ENCODE measurements around the gene ATG14. TPM values are rescaled to one million over a fixed set of nuclear protein-coding genes. Genes with fewer than 3 reads are reported as not detected.

The ATG14 gene
- total RNA-seq, 1 donor from 2014 or later: 5.0 TPM

DNA sequence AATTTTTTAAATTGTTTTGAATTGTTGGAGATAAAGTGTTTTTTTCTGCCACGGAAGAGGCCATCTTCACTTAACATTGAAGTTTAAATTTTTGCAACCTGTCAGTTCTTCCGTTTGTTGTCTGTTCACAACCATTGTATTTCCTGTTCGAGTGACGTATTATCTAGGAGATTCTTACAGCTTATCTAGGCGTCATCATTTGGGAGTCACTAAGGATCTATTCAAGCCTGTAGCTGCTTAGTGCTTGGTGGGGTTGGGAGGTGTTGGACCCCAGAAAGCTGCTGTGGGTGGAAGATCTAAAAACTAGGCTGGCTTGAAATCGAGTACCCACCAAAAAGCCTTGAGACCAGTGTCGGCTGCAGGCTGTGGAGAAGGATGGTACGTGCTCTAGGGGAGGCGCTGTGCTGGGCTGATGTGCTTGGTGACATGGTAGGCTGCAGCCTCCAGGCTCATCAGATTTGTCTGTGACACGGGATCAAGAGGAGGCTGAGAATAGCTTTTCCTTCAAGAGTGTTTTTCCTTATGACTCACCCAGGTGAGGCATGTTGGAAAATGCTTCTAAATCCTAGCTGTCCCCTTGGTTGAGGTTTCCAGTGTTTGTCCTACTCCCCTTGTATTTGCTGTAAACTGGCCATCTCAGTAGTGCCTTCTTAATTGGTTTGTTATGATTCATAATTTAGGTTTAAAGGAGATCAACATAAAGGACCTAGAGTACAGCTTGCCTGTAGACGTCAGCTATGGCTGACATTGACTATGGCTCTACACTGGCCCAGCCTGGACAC lies 57.8 kb downstream of the ATG14 start:
- TF ChIP-seq, protein P1, sequence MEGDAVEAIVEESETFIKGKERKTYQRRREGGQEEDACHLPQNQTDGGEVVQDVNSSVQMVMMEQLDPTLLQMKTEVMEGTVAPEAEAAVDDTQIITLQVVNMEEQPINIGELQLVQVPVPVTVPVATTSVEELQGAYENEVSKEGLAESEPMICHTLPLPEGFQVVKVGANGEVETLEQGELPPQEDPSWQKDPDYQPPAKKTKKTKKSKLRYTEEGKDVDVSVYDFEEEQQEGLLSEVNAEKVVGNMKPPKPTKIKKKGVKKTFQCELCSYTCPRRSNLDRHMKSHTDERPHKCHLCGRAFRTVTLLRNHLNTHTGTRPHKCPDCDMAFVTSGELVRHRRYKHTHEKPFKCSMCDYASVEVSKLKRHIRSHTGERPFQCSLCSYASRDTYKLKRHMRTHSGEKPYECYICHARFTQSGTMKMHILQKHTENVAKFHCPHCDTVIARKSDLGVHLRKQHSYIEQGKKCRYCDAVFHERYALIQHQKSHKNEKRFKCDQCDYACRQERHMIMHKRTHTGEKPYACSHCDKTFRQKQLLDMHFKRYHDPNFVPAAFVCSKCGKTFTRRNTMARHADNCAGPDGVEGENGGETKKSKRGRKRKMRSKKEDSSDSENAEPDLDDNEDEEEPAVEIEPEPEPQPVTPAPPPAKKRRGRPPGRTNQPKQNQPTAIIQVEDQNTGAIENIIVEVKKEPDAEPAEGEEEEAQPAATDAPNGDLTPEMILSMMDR (conservative IDR thresholded peaks at IDR 0.05; ENCODE audit: low read depth, low read length): no peak
- H3K4me3 ChIP-seq (ENCODE audit: low read depth, low read length): no peak overlapping the region
- DNase-seq (ENCODE audit: low read depth): no peak

DNA sequence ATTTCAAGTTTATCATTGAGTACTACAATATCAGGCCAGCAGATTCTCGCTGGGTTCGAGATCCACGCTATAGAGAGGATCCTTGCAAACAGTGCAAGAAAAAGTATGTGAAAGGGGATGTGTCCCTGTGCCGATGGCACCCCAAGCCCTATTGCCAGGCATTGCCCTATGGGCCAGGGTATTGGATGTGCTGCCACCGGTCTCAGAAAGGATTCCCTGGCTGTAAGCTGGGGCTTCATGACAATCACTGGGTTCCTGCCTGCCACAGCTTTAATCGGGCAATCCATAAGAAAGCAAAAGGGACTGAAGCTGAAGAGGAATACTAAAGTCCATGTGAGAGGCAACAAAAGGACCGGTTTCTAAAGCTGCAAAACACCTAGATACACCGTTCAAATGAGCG lies 59.4 kb downstream of the ATG14 start:
- no peak overlapping the region for H3K4me3 ChIP-seq (ENCODE audit: low read depth, low read length)
- DNase-seq (ENCODE audit: low read depth): no peak
- TF ChIP-seq, protein P1 (conservative IDR thresholded peaks at IDR 0.05; ENCODE audit: low read depth, low read length): no peak

DNA sequence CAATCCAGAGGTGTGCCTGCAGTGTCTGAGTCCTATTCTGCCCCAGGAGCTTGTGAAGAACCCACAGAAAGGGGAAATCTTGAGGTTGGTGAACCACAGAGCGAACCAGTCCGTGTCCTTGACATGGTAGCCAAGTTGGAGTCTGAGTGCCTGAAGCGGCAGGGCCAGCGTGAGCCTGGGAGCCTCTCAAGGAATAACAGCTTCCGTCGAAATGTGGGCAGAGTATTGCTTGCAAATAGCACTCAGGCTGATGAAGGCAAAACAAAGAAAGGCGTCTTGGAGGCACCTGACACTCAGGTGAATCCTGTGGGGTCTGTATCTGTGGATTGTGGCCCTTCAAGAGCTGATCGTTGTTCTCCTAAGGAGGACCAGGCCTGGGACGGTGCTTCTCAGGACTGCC lies 60.5 kb downstream of the ATG14 start:
- TF ChIP-seq, protein P1 (conservative IDR thresholded peaks at IDR 0.05; ENCODE audit: low read depth, low read length): no peak
- no peak for DNase-seq (ENCODE audit: low read depth)
- H3K4me3 ChIP-seq (ENCODE audit: low read depth, low read length): no peak overlapping the region

DNA sequence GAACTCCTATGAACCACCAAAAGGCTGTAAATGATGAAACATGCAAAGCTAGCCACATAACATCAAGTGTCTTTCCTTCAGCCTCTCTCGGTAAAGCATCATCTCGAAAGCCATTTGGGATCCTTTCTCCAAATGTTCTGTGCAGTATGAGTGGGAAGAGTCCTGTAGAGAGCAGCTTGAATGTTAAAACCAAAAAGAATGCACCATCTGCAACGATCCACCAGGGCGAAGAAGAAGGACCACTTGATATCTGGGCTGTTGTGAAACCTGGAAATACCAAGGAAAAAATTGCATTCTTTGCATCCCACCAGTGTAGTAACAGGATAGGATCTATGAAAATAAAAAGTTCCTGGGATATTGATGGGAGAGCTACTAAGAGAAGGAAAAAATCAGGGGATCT lies 61.2 kb downstream of the ATG14 start:
- DNase-seq (ENCODE audit: low read depth): no peak
- H3K4me3 ChIP-seq (ENCODE audit: low read depth, low read length): no peak overlapping the region
- TF ChIP-seq, protein P1 (conservative IDR thresholded peaks at IDR 0.05; ENCODE audit: low read depth, low read length): peak; percentile 6

DNA sequence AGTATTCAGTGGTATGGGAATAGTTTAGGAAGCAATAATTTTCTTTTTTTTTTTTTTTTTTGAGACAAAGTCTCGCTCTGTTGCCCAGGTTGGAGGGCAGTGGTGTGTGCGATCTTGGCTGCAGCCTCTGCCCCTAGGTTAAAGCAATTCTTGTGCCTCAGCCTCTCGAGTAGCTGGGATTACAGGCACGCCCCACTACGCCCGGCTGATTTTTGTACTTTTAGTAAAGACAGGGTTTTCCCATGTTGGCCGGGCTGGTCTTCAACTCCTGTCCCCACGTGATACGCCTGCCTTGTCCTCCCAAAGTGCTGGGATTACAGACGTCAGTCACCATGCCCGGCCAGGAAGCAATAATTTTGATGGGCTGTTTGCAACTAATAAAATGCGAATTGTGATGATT lies 62.1 kb downstream of the ATG14 start:
- TF ChIP-seq, protein P1 (conservative IDR thresholded peaks at IDR 0.05; ENCODE audit: low read depth, low read length): no peak
- no peak overlapping the region for H3K4me3 ChIP-seq (ENCODE audit: low read depth, low read length)
- peak; percentile 53 for DNase-seq (ENCODE audit: low read depth)

DNA sequence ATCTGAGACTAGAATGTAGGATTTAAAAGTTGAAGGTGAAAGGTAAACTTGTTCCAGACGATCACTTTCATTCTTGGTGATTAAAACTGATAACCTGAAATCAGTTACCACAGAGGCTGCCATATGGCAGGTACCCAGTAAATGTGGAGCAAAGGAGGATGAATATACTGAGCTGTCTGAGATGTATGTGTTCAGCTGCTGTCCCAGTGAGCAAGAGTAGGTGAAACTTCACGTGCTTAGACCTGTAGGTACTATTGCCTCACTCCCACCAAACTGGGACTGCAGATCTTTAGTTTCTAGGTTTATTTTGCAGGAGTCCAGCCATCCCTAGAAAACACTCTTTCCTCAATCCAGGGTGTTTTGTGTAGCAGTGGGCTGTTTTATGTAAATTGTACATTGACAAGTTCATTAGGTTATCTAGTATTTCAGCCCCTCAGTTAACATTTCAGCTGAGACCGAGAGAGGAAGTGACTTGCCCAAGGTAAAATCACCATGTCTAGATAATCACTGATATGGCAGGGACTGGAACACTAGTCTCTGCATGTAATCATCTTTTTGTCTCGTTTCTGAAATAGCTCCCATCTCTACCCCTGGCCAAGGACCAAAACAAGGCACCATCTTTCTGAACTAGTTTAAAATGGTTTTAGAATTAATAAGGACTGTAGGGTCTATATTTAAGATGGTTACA lies 62.7 kb downstream of the ATG14 start:
- TF ChIP-seq, protein P1 (conservative IDR thresholded peaks at IDR 0.05; ENCODE audit: low read depth, low read length): no peak
- H3K4me3 ChIP-seq (ENCODE audit: low read depth, low read length): no peak overlapping the region
- no peak for DNase-seq (ENCODE audit: low read depth)
